GM12891 (cell line): ENCODE data around the gene CCL13.

Source experiments
- POLR2A ChIP-seq: IDR thresholded peaks from 2 replicates; pipeline ENCODE4 v1.6.1; 2011; ENCODE audit warnings: low read depth, low read length, control low read depth
- POLR2AphosphoS5 ChIP-seq: IDR thresholded peaks from 2 replicates; pipeline ENCODE4 v1.6.1; 2011; ENCODE audit warnings: low read depth, low read length, control low read depth

GRCh38 chr17:34363183-34363661 lies 6.9 kb downstream of the CCL13 start, which contains the start of gene CCL1:
- TF ChIP-seq POLR2A (no peak), POLR2AphosphoS5 (no peak)
